GM12891 (cell line): Measurements from ENCODE around the gene NDUFV2.
"Not testable (repeated sequence)": the region's sequence is repeated elsewhere in the genome, so short reads cannot be mapped to it uniquely, and the experiment has no call there.

Source experiments
- DNase-seq: peaks from one replicate; pipeline ENCODE4 v3.0.0; 2011; ENCODE audit warnings: low spot score; ENCODE audit not compliant: insufficient read length
- FAIRE-seq: peaks from 2 replicates; lab custom pipeline; 2011; peaks lifted over from hg19 to GRCh38; lab: Jason Lieb, UNC
- PAX5 ChIP-seq: IDR thresholded peaks from 2 replicates; pipeline ENCODE4 v1.6.1; 2011; ENCODE audit warnings: low read length, moderate library complexity, mild to moderate bottlenecking; ENCODE audit not compliant: insufficient read depth, severe bottlenecking
- POLR2A ChIP-seq: IDR thresholded peaks from 2 replicates; pipeline ENCODE4 v1.6.1; 2011; ENCODE audit warnings: low read depth, low read length, control low read depth
- POLR2AphosphoS5 ChIP-seq: IDR thresholded peaks from 2 replicates; pipeline ENCODE4 v1.6.1; 2011; ENCODE audit warnings: low read depth, low read length, control low read depth
- POU2F2 ChIP-seq: IDR thresholded peaks from 2 replicates; pipeline ENCODE4 v1.6.1; 2011; ENCODE audit warnings: low read depth, mild to moderate bottlenecking, control low read depth, low read length, moderate library complexity
- SPI1 ChIP-seq: IDR thresholded peaks from 2 replicates; pipeline ENCODE4 v1.6.1; 2011; ENCODE audit warnings: low read depth, low read length, control low read depth
- TAF1 ChIP-seq: IDR thresholded peaks from 2 replicates; pipeline ENCODE4 v1.6.1; 2011; ENCODE audit warnings: low read depth, low read length, control low read depth

NDUFV2 gene

DNA sequence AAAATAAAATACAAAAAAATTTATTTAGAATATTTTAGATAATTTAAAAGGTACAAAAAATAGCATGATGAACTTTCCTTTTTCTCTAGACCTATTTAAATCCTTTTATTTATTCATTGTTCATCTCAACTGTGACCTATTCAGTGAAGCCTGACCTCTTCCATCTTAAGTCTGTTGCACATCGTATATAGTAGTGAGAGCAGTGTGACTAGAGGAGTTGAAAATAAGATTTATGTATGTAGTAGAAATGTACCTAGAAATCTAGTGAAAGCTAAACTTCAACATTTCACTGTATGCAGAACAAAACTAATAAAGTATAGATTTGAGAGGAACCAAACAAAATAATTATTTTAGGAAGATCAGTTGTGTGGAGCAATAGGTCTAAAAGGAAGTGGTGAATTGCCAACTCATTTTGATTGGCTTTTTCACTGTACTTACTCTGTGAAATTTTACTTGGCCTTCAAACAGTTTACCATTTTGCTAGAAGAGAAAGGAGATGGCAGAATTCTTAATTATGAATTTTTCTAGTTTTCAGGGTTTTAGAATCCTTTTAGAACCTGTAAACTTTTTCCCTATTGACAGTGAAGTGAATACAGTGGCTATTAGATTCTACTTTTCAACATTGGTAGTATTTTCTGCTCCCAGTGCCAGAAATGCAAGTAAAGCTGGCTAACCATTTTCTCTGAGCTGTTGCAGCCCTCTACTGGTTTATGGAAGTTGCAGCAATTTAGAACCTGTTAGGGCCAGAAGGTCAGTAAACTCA is 45.1 kb downstream of the NDUFV2 start:
- FAIRE-seq (peak; percentile 87), DNase-seq (no peak)
- TF ChIP-seq SPI1 (peak; percentile 39; the same call in 1 of the 2 replicates), POLR2AphosphoS5 (no peak), TAF1 (no peak), POLR2A (no peak), POU2F2 (no peak)

DNA sequence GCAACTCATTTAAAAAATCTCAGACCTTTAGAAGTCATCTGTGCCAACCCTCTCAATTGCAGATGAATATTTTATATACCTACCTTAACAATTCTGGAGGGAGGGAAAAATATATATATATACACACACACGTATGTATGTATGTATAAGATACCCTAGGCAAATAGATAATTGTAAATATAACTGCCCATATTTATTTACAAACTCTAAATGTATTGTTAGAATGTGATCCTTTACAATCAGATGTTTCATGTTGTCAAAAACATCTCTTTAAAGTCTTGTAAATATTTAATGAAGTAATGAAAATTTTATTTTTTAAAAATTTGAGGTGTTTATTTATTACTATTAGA is 45.7 kb downstream of the NDUFV2 start:
- FAIRE-seq = no peak
- TF ChIP-seq POU2F2 = no peak
- no peak for TF ChIP-seq POLR2AphosphoS5
- no peak for TF ChIP-seq SPI1
- TF ChIP-seq TAF1 = no peak
- TF ChIP-seq PAX5 = no peak

DNA sequence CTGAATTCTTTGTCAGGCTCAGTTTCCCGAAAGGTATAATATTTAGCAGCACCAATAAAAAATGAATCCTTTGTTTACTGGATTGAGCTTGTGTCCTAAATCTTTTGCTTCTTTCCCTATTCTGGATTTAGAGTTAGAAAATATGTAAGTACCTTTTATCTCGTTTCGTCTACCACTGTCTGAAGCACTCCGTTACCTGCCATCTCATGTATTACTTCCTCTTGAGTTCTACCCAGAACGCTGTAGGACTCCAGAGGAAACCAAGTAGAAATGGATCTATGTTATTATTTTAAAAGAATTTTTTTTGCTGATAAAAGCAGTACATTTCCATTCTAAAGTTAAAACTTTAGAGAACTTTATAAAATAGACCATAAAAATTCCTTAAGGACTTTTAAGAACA is 47.6 kb downstream of the NDUFV2 start:
- DNase-seq (no peak), FAIRE-seq (peak; percentile 71)
- no peak for TF ChIP-seq PAX5
- TF ChIP-seq TAF1 = no peak
- no peak for TF ChIP-seq POLR2AphosphoS5

More for the DNA sequence above, 45.7 kb downstream of the NDUFV2 start:
- no peak for DNase-seq

DNA sequence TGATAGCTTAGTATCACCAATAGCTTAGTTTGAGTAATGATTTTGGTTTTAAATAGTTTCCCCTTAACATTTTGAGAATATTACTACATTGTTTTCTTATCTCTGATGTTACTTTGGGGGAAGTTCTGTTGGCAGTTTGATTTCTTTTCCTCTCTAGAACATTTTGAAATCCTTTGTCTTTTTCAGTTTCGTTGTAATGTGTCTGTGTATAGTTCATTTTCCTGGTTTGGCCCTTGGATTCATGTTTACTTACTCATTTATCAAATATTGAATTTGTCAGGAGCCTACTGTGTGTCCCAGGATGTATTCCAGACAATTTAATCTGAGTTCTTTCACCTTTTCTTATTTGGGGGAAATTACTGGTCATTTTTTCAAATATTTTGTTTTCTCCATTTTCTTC is 50.8 kb downstream of the NDUFV2 start:
- TF ChIP-seq TAF1 (no peak), POLR2A (no peak), POLR2AphosphoS5 (no peak), PAX5 (no peak), SPI1 (no peak), POU2F2 (no peak)
- DNase-seq = no peak
- FAIRE-seq = no peak

DNA sequence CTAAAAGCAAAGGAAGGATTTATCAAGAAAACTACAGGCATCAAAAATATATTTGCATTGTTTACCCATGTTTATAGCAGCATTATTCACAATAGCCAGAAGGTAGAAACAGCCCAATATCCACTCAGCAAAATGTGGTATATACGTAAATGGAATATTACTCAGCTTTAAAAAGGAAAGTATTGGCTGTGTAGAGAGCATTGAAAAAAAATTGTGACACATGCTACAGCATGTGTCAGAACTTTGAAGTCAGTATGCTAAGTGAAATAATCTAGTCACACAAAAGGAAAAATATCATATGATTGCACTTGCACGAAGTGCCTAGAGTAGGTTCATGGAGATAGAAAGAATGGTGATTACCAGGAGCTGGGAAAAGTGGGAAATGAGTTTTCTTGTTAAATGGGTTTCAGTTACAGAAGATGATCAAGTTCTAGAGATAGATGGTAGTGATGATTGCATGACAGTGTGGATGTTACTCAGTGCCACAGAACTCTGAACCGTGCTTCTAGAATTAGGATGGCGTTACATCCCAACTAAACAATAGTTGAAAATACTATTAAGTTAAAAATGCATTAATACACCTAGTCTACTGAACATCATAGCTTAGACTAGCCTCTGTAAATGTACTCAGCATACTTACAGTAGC is 54.2 kb downstream of the NDUFV2 start:
- no peak for DNase-seq
- TF ChIP-seq SPI1 = no peak
- no peak for TF ChIP-seq POLR2AphosphoS5
- no peak for TF ChIP-seq PAX5
- FAIRE-seq = peak; percentile 61

DNA sequence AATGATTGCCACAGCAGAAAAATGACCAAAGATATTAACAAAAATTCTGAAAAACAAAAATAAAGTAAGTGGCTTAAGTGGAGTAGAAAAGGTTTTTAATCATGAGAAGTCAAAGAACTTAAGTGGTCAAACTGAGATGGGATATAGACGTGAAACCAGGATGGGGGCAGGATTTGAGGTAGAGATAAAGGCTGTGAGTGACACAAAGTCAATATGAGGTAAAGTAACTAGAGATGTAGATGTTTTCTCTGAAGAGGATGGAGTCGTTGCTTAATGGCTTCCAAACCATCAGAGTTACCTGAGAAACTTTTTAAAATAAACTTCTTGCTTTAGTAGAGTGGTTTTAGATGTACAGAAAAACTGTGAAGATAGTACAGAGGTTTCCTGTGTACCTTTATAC is 55.3 kb downstream of the NDUFV2 start:
- TF ChIP-seq SPI1 = no peak
- TF ChIP-seq TAF1 = no peak
- TF ChIP-seq POLR2AphosphoS5 = no peak
- TF ChIP-seq PAX5 = no peak
- TF ChIP-seq POLR2A = no peak
- no peak for TF ChIP-seq POU2F2
- no peak for DNase-seq
- FAIRE-seq = no peak

DNA sequence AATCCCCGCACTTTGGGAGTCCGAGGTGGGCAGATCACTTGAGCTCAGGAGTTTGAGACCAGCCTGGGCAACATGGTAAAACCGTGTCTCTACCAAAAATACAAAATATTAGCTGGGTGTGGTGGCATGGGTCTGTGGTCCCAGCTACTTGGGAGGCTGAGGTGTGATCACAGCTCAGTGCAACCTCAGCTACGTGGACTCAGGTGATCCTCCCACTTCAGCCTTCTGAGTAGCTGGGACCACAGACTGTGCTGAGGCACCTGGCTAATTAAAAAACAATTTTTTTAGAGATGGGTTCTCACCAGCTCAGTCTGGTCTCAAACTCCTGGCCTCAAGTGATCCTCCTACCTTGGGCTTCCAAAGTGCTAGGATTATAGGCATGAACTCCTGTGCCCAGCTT is 57.5 kb downstream of the NDUFV2 start:
- FAIRE-seq (no peak), DNase-seq (no peak)
- no peak for TF ChIP-seq POLR2A

DNA sequence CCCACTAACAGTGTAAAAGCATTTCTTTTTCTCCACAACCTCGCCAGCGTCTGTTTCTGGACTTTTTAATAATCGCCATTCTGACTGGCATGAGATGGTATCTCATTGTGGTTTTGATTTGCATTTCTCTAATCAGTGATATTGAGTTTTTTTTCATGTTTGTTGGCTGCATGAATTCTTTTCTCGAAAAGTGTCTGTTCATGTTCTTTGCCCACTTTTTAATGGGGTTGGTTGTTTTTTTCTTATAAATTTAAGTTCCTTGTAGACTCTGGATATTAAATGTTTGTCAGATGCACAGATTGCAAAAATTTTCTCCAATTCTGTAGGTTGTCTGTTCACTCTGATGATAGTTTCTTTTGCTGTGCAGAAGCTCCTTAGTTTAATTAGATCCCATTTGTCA is 60.2 kb downstream of the NDUFV2 start:
- DNase-seq, FAIRE-seq: not testable (repeated sequence)

DNA sequence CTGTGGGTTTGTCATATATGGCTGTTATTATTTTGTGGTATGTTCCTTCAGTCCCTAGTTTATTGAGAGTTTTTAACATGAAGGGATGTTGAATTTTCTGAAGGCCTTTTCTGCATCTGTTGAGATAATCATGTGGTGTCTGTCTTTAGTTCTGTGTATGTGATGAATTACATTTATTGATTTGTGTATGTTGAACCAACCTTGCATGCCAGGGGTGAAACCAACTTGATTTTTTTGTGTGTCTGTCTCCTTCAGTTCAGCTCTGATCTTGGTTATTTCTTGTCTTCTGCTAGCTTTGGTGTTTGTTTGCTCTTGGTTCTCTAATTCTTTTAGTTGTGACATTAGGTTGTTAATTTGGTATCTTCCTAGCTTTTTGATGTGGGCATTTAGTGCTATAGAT is 61.6 kb downstream of the NDUFV2 start:
- DNase-seq, FAIRE-seq: not testable (repeated sequence)

DNA sequence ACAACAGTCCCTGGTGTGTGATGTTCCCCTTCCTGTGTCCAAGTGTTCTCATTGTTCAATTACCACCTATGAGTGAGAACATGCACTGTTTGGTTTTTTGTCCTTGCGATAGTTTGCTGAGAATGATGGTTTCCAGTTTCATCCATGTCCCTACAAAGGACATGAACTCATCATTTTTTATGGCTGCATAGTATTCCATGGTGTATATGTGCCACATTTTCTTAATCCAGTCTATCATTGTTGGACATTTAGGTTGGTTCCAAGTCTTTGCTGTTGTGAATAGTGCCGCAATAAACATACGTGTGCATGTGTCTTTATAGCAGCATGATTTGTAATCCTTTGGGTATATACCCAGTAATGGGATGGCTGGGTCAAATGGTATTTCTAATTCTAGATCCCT is 63.4 kb downstream of the NDUFV2 start:
- FAIRE-seq, DNase-seq: not testable (repeated sequence)

DNA sequence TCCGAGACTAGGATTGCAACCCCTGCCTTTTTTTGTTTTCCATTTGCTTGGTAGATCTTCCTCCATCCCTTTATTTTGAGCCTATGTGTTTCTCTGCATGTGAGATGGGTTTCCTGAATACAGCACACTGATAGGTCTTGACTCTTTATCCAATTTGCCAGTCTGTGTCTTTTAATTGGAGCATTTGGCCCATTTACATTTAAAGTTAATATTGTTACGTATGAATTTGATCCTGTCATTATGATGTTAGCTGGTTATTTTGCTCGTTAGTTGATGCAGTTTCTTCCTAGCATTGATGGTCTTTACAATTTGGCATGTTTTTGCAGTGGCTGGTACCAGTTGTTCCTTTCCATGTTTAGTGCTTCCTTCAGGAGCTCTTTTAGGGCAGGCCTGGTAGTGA is 67.0 kb downstream of the NDUFV2 start:
- FAIRE-seq = not testable (repeated sequence)

DNA sequence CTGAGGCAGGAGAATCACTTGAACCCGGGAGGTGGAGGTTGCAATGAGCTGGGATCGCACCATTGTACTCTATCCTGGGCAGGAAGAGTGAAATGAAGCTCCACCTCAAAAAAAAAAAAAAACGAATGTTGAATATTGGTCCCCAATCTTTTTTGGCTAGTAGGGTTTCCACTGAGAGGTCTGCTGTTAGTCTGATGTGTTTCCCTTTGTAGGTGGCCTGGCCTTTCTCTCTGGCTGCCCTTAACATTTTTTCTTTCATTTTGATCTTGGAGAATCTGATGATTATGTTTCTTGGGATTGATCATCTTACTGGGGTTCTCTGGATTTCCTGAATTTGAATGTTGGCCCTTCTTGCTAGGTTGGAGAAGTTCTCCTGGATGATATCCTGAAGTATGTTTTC is 69.4 kb downstream of the NDUFV2 start:
- DNase-seq = not testable (repeated sequence)

More for the DNA sequence above, 67.0 kb downstream of the NDUFV2 start:
- DNase-seq = not testable (repeated sequence)

More for the DNA sequence above, 69.4 kb downstream of the NDUFV2 start:
- not testable (repeated sequence) for FAIRE-seq
